Esophagus squamous epithelium (tissue), 5 donors: Measurements from ENCODE around the gene HLA-DPA1. TPM values are rescaled to one million over a fixed set of nuclear protein-coding genes. Genes with fewer than 3 reads are reported as not detected.

Experiments
- DNase-seq: peaks from one replicate; lab custom pipeline; 2025; lab: John Stamatoyannopoulos, UW
- H3K27ac ChIP-seq, 4 donors: fragments of 200-600 bp; sonication (generic); one replicate each; pipeline ENCODE4 v1.5.1; 2016 to 2019; ENCODE audit warnings: mild to moderate bottlenecking in 1 of 4
- H3K27me3 ChIP-seq, 4 donors: fragments of 200-600 bp; sonication (generic); 1 replicate in 3 of 4; 2 replicates in 1 of 4; pipeline versions ENCODE4 v1.5.1 to v1.6.0; 2017 to 2021; ENCODE audit warnings: antibody characterized with exemption in 1 of 4
- H3K36me3 ChIP-seq, 3 donors: fragments of 200-600 bp; sonication (generic); one replicate each; pipeline ENCODE4 v1.5.1; 2016 to 2019
- H3K4me1 ChIP-seq, 3 donors: fragments of 200-600 bp; sonication (generic); one replicate each; pipeline ENCODE4 v1.5.1; 2017 to 2019
- H3K4me3 ChIP-seq, 4 donors: fragments of 200-600 bp; sonication (generic); 1 replicate in 3 of 4; 2 replicates in 1 of 4; pipeline ENCODE4 v1.5.1; 2016 to 2019; ENCODE audit warnings: mild to moderate bottlenecking in 2 of 4, moderate library complexity in 1 of 4
- H3K9me3 ChIP-seq, 3 donors: fragments of 200-600 bp; sonication (generic); one replicate each; pipeline ENCODE4 v1.5.1; 2016 to 2019
- CTCF ChIP-seq, 6 experiments: fragments of 450-650 bp in 4 of 6; fragments of 200-600 bp in 2 of 6; sonication (generic) in 2 of 6; IDR thresholded peaks; one replicate each; pipeline ENCODE4 v1.5.1; 2016 to 2019; ENCODE audit warnings: antibody characterized with exemption in 6 of 6, mild to moderate bottlenecking in 4 of 6, moderate library complexity in 4 of 6
- POLR2A ChIP-seq, 4 donors: fragments of 450-650 bp; IDR thresholded peaks; one replicate each; pipeline ENCODE4 v1.6.1; 2017; ENCODE audit warnings: antibody characterized with exemption in 4 of 4, mild to moderate bottlenecking in 4 of 4, moderate library complexity in 3 of 4
- WGBS, 2 donors: methylation state at CpG; one replicate each; pipeline ENCODE4 v1.1.5; 2018; 5-methylcytosine and 5-hydroxymethylcytosine counted together
- intact Hi-C: fragments of 100-400 bp; cut with DNase I; formaldehyde crosslinking; loops from one replicate; pipeline ENCODE4 v1.15.0; 2022
- total RNA-seq, 4 donors: library from RNA; depleted of rRNA; stranded (reverse); fragments of >200 nt; gene quantifications; one replicate each; pipeline ENCODE4 v1.1.0, GENCODE V29; 2016
- donor health status: DM: yes; HTN: yes; CAD: no.

Gene HLA-DPA1
- total RNA-seq, 4 donors from 2014 or later: 6.2 to 114 (median 48.2) TPM

GRCh38 chr6:33018418-33018817, 55.0 kb downstream of the HLA-DPA1 start:
- DNase-seq: no peak
- TF ChIP-seq CTCF (IDR thresholded peaks at IDR 0.05): no peak
- TF ChIP-seq POLR2A (IDR thresholded peaks at IDR 0.05): no peak
- no peaks in the 10 kb centered on the region for H3K9me3 ChIP-seq
- H3K27ac ChIP-seq: peak overlapping the region; percentile 19 to 84 (median 78)
- peaks cover 0 to 28% (median 21%) of the 10 kb centered on the region in 3 donors for H3K4me1 ChIP-seq
- peak overlapping the region in 1 of 4 donors; percentile 54 for H3K4me3 ChIP-seq
- no peaks in the 10 kb centered on the region for H3K36me3 ChIP-seq
- peaks cover 0 to 25% (median 0%) of the 10 kb centered on the region in 4 donors for H3K27me3 ChIP-seq
- intact Hi-C loops: no loop called here

- peak overlapping the region; percentile 19 to 84 (median 78) for H3K27ac ChIP-seq
- H3K27me3 ChIP-seq: peaks cover 0 to 27% (median 0%) of the 10 kb centered on the region in 4 donors
- H3K4me1 ChIP-seq: peaks cover 0 to 28% (median 21%) of the 10 kb centered on the region in 3 donors
- H3K4me3 ChIP-seq: no peak overlapping the region
- WGBS, 2 donors: 57 to 58% methylated on average over 3 of the region's 3 CpGs
- H3K9me3 ChIP-seq: no peaks in the 10 kb centered on the region
- intact Hi-C loops: no loop called here
- TF ChIP-seq POLR2A (IDR thresholded peaks at IDR 0.05) (no peak), CTCF (IDR thresholded peaks at IDR 0.05) (no peak)
- no peak for DNase-seq
- no peaks in the 10 kb centered on the region for H3K36me3 ChIP-seq
Observed at GRCh38 chr6:33017694-33018353, 55.6 kb downstream of the HLA-DPA1 start.

GRCh38 chr6:33017018-33017417, 56.4 kb downstream of the HLA-DPA1 start:
- intact Hi-C loops: no loop called here
- Histone ChIP-seq H3K27me3 (peaks cover 0 to 27% (median 0%) of the 10 kb centered on the region in 4 donors), H3K36me3 (no peaks in the 10 kb centered on the region), H3K4me1 (peaks cover 0 to 28% (median 21%) of the 10 kb centered on the region in 3 donors), H3K9me3 (no peaks in the 10 kb centered on the region), H3K4me3 (no peak overlapping the region), H3K27ac (peak overlapping the region in 2 of 4 donors; percentile 78 to 84)
- 71 to 72% methylated on average over 4 of the region's 4 CpGs for WGBS, 2 donors
- TF ChIP-seq CTCF (IDR thresholded peaks at IDR 0.05): no peak
- no peak for TF ChIP-seq POLR2A (IDR thresholded peaks at IDR 0.05)
- no peak for DNase-seq

GRCh38 chr6:33015798-33016197, 57.7 kb downstream of the HLA-DPA1 start:
- Histone ChIP-seq H3K4me3 (no peak overlapping the region), H3K4me1 (peaks cover 0 to 28% (median 21%) of the 10 kb centered on the region in 3 donors), H3K27me3 (peaks cover 0 to 32% (median 0%) of the 10 kb centered on the region in 4 donors), H3K36me3 (no peaks in the 10 kb centered on the region), H3K27ac (peak overlapping the region in 1 of 4 donors; percentile 9), H3K9me3 (no peaks in the 10 kb centered on the region)
- no peak for DNase-seq
- intact Hi-C loops: no loop called here
- TF ChIP-seq CTCF (IDR thresholded peaks at IDR 0.05) (no peak), POLR2A (IDR thresholded peaks at IDR 0.05) (no peak)
- 79 to 87% methylated on average over 11 of the region's 11 CpGs for WGBS, 2 donors

- no peak for DNase-seq
- Histone ChIP-seq H3K36me3 (no peaks in the 10 kb centered on the region), H3K4me3 (no peak overlapping the region), H3K27ac (peak overlapping the region in 2 of 4 donors; percentile 9 to 56), H3K4me1 (peaks cover 0 to 22% (median 21%) of the 10 kb centered on the region in 3 donors), H3K9me3 (no peaks in the 10 kb centered on the region), H3K27me3 (peaks cover 0 to 40% (median 0%) of the 10 kb centered on the region in 4 donors)
- 16 to 32% methylated on average over 6 of the region's 6 CpGs for WGBS, 2 donors
- TF ChIP-seq CTCF (IDR thresholded peaks at IDR 0.05): peak; percentile 73 to 85 (median 82)
- TF ChIP-seq POLR2A (IDR thresholded peaks at IDR 0.05): no peak
- intact Hi-C loops: no loop called here
Observed at GRCh38 chr6:33014841-33015634, 58.4 kb downstream of the HLA-DPA1 start.
